NCI-H1105 (cell line): Measurements from ENCODE around the gene MYH9.
"Not testable (repeated sequence)": the region's sequence is repeated elsewhere in the genome, so short reads cannot be mapped to it uniquely, and the experiment has no call there.

ENCODE experiments used
- DNase-seq: peaks from one replicate; lab custom pipeline; 2025; lab: John Stamatoyannopoulos, UW

Gene MYH9

DNA sequence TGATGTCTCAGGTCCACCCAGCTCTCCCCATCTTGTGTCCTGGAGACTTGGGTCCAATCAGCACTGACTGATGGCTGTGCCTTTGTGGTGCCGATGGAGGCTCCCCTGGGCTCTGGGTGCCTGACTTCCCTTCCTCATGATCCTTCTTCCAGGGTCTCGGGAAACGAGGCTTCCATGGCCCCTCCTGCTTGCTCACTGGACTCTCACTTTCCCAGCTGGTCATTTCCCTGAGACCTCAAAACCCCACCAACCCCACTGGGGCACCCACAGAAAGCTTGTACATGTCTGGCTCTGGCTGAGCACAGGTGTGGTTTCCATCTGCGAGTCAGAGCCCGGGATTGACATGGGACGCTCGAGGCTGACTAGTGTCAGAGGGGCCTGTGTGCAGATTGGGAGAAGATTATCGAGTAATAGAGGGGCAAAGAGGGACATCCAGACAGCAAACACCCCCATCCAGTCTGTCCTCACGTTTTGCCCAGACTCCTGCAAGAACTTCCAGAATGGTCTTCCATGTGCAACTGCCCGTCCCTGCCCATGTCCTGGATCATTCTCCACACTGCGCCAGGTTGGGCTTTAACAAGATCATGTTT, 119.8 kb downstream of the MYH9 start:
- no peak for DNase-seq

DNA sequence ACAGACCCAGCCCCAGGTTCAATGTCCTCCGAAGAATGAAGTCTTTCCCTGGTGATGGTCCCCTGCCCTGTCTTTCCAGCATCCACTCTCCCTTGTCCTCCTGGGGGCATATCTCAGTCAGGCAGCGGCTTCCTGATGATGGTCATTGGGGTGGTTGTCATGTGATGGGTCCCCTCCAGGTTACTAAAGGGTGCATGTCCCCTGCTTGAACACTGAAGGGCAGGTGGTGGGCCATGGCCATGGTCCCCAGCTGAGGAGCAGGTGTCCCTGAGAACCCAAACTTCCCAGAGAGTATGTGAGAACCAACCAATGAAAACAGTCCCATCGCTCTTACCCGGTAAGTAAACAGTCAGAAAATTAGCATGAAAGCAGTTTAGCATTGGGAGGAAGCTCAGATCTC, 120.7 kb downstream of the MYH9 start:
- no peak for DNase-seq

DNA sequence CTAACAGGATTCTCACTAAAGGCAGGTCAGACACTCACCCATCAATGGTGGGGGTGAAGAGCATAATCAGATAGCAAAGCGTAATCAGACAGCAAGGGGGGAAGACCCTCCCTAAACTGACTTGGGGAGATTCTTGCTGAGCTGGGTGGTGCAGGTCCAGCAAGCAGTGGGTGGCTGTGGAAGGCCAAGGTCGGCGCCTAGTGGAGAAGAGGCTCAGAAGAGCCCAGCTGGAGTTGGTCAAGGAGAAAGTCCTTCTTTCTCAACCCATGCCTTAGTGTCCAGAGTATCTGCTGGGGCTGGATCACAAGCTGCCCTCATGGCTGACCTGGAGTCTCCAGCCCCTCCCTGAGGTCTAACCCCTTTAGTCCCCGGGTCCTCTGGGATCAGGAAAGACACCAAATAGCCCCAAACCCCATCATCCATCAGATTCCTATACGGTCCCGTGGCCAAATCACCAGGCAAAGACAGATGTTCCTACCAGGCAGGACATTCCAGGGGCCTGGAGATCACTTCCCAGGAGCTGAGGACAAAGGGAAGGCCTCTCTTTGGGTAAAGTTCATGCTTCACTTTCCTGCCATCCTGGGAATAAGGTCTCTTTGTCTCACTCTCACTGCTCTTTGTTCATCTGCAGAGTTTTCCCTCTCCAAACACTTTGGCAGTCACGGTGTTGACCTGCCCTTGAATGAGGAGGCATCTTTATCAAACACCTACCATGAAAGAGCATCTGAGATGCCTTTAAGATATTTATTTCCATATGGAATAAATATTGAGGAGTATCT, 123.7 kb downstream of the MYH9 start:
- DNase-seq = not testable (repeated sequence)

DNA sequence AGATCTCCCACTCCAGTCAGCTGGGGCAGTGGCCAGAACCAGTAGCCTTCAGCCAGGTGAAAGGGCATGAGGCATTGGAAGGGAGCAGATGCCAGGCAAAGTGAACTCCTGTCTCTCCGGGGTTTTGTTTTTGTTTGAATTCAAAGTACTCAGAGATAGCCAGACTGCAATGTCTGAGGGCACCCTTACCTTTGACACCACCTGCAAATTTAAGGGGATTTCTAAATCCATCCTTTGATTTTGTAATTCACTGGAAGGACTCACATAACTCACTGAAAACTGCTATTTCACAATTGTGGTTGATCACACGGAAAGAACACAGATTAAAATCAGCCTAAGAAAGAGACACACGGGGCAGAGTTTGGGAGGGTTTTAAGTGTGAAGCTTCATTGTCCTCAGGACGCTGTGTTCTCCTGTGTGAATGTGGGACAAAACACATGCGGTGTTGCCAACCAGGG, 124.5 kb downstream of the MYH9 start:
- not testable (repeated sequence) for DNase-seq

DNA sequence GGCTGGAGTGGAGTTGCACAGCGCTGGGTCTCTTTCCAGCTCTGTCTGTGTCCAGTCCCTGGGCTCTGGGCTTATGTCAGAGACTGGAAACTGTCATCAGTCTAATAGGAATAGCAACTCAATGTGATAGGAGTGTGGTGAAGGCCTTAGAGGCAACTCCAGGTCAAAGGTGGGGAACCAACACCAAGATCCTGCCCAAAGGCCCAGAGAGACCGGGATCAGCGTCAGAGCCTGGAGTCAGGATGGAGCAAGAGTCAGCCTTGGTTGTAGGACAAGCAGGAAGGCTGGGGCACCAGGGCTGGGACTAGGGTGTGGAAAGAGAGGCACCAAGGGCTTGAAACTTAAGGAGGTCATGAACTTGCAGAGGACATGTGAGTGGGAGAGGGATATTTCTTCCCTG, 125.5 kb downstream of the MYH9 start:
- DNase-seq = not testable (repeated sequence)

DNA sequence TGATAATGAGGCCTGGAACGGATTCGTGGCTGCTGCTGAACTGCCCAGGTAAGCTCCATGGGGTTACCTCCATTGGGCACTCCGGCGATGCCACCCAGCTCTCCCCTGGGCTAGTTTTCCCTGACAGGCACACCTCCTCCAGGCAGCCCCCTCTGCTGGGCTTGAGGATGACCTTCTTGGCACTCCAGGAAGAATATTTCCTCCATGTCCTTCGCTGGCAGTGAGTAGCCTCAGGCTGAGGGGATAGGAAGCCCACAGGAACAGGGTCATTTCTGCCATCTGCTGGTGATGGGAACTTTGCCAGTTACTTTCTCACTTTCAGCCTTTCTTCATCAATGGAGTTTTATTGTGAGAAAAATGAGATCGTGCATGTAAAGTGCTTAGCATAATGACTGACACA, 126.1 kb downstream of the MYH9 start:
- not testable (repeated sequence) for DNase-seq

DNA sequence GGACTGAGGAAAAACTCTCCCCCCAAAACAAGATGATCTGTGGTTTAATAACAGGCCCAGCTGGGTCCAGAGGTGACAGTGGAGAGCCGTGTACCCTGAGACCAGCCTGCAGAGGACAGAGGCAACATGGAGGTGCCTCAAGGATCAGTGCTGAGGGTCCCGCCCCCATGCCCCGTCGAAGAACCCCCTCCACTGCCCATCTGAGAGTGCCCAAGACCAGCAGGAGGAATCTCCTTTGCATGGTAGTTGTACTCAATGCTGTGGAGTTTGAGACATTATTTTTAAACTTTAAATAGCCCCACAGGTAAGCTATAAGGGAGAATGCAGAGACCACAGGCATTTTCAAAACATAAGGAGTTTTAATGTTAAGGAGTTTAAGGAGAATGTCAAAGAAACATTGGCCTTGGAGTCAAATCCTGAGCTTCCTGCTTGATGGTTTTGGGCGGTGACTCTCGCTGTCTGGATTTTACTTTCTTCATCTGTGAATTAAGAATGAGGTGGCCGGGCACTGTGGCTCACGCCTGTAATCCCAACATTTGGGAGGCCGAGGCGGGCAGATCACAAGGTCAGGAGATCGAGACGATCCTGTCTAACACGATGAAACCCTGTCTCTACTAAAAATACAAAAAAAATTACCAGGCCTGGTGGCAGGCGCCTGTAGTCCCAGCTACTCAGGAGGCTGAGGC, 128.0 kb downstream of the MYH9 start:
- DNase-seq = no peak

DNA sequence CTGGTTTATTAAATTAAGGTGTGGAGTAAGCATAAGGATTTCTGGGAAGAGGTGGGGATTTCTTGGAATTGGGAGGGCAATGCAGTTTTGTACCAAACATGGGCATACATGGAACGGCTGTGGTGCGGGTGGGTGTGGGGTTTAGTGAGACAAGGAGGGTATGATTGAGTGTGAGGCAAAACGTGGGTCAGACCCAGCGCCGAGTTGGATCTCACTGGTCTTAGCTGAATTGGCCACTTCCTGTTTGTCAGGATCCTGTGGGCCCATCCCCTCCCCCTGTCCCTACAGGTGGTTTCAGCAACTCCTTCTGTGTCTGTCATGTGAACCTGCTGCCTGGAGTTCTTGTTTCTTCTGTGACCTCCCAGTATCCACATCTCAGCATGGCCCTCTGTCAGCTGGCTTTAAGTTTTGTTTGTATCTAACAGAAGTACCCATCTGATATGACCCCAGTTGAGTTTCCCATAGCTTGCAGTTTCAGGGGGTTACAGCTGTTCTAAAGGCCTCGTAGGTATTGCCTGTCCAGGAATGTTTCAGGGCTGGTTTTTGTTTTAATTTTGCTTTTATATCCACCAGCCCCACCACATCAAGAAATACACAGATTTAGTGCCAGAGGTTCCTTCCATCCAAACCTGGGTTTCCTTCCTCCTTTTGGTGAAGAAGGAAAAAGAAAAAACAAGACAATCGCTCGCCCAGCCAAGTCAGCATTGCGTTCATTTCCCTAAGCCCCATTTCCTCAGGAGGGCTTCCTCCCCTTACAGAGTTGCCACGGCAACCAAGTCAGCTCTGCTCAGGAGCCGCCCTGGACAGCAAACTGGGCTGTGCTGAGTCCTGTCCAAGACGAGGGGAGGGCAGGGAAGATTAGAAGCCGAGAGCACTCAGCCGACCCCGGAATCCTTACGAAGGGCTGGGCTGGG, 128.8 kb downstream of the MYH9 start:
- no peak for DNase-seq

DNA sequence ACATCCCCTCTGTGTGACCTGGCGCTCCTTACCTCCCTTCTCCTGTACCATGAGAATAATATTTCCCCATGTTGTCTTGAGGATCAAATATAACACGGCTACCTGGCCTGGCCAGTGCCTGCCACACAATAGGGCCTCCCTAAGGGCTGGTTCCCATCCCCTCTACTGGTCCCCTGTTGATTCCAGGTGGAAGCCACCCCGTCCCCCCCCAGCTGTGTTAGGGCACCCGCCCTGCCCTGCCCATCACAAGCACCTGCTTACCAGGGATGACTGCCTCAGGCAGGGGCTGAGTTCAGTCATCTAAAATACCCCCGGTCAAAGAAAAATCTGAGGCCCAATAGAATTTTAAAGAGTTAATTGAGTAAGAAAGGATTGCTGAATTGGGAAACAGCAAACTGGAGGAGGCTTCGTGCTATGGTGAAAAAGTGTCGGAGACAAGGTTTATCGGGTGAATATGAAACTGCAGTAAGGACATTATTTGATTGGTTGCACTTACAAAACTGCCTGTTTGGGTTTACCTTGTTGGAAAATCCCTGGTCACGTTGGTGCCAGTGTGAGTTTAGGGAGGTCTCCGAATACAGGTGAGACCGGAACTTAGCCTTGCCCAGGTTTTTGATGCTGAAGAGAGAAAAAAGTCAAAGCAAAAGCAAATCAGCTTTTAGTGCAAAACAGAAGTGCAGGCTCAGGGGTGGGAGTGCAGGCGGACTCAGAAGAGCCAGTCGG, 129.7 kb downstream of the MYH9 start:
- no peak for DNase-seq

DNA sequence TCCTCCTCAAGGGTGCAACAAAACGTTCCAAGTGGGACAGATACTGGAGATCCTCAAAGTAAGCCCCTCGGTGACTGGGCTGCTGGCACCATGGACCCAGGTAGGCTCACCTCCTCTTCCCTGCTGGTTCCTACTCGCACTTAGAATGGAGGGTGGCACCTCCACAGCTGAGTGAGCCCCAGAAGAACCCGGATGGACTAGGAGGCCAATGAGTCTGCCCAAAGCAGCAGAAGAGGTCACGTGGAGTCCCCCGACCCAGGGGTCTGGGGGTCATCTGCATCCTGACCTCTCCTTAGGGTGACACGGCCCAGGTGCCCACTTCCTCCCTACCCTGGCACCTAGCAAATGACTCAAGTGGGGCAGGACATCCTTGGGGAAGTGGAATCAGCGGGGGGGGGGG, 130.5 kb downstream of the MYH9 start:
- DNase-seq = no peak

DNA sequence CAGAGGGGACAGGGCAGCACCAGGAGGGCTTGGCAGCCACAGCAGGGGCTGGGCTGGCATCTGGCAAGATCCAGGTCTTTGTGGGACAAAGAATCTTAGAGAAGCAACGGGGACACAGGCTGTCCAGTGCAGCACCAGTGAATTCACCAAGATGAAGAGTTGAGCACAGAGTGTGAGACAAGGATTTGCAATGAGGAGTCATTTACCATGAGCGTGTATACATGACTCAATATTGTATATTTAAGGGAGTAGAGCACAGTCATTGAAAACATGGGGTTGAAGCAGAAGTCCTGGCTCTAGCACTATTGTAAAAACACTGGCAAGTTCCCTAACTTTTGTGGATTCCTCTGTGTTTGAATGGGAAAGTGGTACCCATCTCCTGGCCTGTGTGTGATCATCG, 131.3 kb downstream of the MYH9 start:
- no peak for DNase-seq

DNA sequence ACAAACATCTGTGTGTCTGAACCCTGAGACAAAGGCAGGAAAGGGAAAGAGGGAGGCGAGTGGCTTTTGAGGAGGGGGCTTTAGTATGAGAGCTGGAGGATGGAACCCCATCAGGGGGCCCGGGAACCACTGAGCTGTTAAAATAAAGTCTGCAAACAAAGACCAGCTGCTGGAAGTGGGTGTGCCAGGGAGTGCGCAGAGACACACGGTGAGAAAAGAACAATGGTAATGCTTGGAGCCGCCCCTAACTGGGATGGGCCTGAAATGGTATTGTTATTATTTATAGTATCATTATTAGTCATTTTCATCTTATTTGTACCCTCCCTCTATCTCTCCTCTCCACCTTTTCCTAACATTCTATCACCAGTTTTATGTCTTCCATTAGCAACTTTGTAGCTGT, 132.2 kb downstream of the MYH9 start:
- DNase-seq = not testable (repeated sequence)

DNA sequence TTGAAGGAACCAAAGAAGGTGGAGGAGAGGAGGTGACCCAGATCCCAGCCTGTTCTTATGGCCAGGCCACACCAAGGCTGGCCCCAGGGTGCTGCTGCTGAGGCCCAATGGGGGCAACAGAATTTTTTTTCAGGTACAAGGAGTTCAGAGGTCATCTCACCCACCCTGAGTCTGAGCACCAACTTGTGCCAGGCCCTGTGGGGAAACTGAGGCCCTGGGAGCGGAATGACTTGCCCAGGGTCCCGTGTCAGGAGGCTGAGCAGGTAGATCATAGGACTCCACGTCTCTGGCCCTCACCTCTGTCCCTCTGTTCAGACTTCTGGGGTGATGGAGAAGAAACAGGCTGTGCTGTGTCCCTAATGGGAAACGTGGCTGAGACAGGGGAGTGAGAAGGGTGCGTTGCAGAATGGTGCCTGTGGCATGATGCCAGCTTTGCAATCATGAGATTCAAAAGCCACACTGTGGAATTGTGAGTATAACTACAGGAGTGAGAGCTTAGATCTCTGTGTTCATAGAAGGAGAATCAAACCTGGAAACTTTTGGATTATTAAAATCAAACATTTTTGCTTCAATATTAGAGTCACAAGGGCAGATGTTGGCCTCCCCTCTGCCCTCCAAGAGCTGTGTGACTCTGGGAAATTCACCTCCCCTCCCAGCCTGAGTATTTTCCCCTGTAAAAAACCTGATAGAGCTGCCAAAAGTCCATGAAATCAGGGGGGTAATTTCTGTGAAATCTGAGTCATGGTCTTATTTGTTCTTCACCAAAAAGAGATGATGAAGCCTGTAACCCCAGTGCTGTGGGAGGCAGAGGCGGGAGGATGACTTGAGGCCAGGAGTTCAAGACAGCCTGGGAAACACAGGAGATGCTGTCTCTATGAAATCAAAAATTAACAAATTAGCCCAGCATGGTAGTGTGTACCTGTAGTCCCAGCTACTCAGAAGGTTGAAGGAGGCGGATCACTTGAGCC, 134.0 kb downstream of the MYH9 start:
- DNase-seq = no peak

DNA sequence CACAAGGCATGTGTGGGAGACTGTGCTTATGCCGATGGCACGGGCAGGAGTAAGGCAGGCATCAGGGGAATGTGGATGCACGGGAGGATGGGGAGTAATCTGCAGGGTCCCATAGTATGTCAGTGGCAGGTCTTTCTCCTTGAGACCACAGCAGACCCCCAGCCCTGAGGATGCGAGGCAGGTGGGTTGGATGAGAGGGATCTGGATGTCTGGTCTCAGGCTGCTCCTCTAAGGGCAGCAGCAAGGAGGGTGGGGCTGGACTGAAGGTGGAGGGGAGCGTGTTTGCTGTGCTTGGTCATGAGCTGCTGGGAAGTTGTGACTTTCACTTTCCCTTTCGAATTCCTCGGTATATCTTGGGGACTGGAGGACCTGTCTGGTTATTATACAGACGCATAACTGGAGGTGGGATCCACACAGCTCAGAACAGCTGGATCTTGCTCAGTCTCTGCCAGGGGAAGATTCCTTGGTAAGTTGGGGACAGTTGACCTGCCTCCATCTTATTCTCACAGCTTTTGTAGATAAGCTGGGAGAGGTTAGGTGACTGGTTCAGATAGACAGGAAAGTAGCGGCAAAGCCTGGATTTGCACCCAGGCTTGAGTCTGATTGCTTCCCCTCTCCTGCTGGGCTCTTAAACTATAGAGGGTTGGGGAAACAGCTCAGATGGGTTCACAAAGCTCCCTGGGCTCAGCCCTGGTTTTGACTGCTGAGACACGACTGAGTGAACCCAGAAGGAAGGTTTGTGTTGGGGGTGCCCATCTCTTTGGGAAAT, 134.8 kb downstream of the MYH9 start, which contains the start of gene APOL1:
Gene APOL1, plus strand, starts transcription at position 380 of the 769 bp plus-strand sequence. CDS start 1,823 bp downstream, outside the sequence.
- no peak for DNase-seq

DNA sequence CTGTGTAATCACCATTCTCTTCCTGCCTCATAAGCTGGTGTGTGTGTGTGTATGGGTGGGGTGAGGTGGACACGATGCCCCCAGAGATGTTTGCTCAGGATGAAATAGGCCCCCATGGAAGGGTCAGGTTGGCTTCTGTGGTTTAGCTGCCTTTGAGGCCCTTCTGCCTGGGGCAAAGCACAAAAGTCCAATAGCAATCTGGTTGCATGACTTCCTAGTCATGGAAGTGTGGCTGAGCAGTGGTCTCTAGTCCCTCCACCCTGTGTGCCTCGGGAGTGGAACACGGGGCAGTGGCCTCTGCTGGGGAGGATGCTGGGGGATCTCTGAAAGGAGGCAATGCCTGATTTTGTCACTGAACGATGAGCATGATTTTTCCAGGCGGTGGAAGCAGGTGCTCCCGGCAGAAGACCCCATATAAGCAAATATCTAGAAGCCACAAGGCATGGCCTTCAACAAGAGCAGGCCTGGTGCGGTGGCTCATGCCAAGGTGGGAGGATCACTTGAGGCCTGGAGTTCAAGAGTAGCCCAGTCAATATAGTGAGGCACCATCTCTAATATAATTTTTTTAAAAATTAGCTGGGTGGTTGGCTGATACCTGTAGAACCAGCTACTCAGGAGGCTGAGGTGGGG, 135.7 kb downstream of the MYH9 start:
- DNase-seq = not testable (repeated sequence)

DNA sequence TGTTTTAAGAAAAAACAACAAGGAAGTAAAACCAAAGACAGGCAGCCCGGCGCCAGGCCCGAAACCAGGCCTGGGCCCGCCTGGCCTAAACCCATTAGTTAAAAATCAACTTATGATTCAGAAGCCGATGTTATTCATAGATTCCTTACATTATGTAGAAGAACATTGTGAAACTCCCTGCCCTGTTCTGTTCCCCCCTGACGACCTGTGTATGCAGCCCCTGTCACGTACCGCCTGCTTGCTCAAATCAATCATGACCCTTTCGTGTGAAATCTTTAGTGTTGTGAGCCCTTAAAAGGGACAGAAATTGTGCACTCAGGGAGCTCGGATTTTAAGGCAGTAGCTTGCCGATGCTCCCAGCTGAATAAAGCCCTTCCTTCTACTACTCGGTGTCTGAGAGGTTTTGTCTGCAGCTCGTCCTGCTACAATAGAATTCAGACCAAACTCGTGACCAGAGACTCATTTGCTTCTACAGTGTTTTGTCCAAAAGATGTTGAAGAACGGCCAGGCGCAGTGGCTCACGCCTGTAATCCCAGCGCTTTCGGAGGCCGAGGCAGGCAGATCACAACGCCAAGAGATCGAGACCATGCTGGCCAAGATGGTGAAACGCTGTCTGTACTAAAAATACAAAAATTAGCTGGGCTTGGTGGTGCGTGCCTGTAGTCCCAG, 137.3 kb downstream of the MYH9 start:
- not testable (repeated sequence) for DNase-seq

DNA sequence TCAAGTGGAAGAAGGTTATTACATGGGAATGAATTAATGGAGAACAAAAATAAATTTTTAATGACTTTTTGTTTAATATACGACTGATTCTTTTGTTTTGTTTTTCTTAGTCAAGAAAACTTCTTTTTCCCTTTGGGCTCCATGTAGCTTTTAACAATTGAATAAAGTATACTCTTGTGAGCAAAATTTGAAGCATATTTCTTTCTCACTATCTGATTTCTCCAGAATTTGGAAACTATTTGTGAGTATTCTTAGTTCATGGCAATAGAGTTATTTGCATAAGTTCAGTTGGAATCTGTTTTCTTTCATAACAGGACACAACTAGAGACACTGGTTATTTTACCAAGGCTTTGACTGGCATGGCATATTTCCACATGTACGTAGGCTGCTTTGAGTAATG, 138.6 kb downstream of the MYH9 start:
- DNase-seq = no peak

DNA sequence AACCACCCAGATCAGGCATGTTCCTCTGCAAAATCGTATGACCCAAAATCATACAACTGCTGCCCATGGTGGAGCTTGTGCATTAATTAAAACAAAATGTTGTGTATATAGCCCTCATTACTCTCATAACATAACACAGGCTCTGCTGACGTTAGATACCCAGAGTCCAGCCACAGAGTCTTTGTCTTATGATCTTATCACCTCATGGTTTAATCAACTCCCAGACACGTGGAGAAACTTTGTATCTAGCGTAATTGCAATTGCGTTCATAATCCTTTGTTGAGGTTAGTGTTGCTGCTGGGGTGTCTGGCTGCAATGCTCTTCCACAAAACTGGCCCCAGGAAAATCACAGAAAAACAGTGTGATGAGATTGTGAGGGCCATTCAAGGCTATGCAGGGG, 139.8 kb downstream of the MYH9 start:
- no peak for DNase-seq
